ENCODE data around the gene ARID3B.

DNA sequence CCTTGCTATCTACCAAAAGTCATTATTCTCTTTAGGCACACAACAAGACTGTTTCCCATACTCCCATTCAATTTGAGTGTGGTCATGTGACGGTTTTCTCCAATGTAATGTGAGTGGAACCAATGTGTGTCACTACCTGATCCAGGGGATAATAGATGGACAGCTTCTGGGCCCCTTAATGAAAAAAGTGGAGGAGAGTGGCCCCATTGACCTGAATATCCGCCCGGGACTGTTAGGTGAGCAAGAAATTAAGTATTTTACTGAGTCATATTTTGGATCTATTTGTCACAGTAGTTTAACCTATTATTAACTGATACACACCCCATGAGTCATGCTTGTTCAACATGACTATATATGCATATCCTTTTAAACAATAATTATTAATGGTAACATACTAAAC lies 15.1 kb upstream of the ARID3B start:
- TF ChIP-seq POLR2AphosphoS5 (IDR thresholded peaks at IDR 0.05; ENCODE audit: low read depth), result no peak
- TF ChIP-seq, protein P1, sequence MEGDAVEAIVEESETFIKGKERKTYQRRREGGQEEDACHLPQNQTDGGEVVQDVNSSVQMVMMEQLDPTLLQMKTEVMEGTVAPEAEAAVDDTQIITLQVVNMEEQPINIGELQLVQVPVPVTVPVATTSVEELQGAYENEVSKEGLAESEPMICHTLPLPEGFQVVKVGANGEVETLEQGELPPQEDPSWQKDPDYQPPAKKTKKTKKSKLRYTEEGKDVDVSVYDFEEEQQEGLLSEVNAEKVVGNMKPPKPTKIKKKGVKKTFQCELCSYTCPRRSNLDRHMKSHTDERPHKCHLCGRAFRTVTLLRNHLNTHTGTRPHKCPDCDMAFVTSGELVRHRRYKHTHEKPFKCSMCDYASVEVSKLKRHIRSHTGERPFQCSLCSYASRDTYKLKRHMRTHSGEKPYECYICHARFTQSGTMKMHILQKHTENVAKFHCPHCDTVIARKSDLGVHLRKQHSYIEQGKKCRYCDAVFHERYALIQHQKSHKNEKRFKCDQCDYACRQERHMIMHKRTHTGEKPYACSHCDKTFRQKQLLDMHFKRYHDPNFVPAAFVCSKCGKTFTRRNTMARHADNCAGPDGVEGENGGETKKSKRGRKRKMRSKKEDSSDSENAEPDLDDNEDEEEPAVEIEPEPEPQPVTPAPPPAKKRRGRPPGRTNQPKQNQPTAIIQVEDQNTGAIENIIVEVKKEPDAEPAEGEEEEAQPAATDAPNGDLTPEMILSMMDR (IDR thresholded peaks at IDR 0.05; ENCODE audit: insufficient read depth, low read length), result no peak
- TF ChIP-seq, protein P2, sequence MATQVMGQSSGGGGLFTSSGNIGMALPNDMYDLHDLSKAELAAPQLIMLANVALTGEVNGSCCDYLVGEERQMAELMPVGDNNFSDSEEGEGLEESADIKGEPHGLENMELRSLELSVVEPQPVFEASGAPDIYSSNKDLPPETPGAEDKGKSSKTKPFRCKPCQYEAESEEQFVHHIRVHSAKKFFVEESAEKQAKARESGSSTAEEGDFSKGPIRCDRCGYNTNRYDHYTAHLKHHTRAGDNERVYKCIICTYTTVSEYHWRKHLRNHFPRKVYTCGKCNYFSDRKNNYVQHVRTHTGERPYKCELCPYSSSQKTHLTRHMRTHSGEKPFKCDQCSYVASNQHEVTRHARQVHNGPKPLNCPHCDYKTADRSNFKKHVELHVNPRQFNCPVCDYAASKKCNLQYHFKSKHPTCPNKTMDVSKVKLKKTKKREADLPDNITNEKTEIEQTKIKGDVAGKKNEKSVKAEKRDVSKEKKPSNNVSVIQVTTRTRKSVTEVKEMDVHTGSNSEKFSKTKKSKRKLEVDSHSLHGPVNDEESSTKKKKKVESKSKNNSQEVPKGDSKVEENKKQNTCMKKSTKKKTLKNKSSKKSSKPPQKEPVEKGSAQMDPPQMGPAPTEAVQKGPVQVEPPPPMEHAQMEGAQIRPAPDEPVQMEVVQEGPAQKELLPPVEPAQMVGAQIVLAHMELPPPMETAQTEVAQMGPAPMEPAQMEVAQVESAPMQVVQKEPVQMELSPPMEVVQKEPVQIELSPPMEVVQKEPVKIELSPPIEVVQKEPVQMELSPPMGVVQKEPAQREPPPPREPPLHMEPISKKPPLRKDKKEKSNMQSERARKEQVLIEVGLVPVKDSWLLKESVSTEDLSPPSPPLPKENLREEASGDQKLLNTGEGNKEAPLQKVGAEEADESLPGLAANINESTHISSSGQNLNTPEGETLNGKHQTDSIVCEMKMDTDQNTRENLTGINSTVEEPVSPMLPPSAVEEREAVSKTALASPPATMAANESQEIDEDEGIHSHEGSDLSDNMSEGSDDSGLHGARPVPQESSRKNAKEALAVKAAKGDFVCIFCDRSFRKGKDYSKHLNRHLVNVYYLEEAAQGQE (IDR thresholded peaks at IDR 0.05; ENCODE audit: insufficient replicate concordance, low read depth), result no peak

Data from HL-60 (cell line).